Stimulated activated memory B cell treated with anti-CD40 and anti-IgM and Interleukin-4, amounts not matched to agents 10 μg/mL and 1 μg/mL and 100 μg/mL, for 72 hours (primary cell): Measurements from ENCODE around the gene UBASH3A.

ENCODE experiments used
- ATAC-seq: fragments of 150-1000 bp; cut with Tn5 transposase; 2 replicates; pipeline ENCODE4 v1.10.0; 2021
- H3K27ac Mint-ChIP-seq: one replicate; pipeline ENCODE4 v1.8.0; 2022; ENCODE audit warnings: mild to moderate bottlenecking, mixed read lengths
- H3K27me3 Mint-ChIP-seq: one replicate; pipeline ENCODE4 v1.8.0; 2022; ENCODE audit warnings: mixed read lengths
- H3K36me3 Mint-ChIP-seq: one replicate; pipeline ENCODE4 v1.8.0; 2022; ENCODE audit warnings: mixed read lengths
- H3K4me1 Mint-ChIP-seq: one replicate; pipeline ENCODE4 v1.8.0; 2022; ENCODE audit warnings: mixed read lengths
- H3K4me3 Mint-ChIP-seq: one replicate; pipeline ENCODE4 v1.8.0; 2022; ENCODE audit warnings: mild to moderate bottlenecking, moderate library complexity, mixed read lengths
- H3K9me3 Mint-ChIP-seq: one replicate; pipeline ENCODE4 v1.8.0; 2022; ENCODE audit warnings: mixed read lengths

UBASH3A gene

GRCh38 chr21:42491328-42491727 lies 87.6 kb downstream of the UBASH3A start:
- peaks cover 21% of the 10 kb centered on the region for H3K27me3 Mint-ChIP-seq
- H3K36me3 Mint-ChIP-seq: peaks cover 6% of the 10 kb centered on the region
- no peak overlapping the region for H3K27ac Mint-ChIP-seq
- H3K9me3 Mint-ChIP-seq: peaks cover 5% of the 10 kb centered on the region
- no peak overlapping the region for H3K4me3 Mint-ChIP-seq
- no peak for ATAC-seq
- peaks cover 14% of the 10 kb centered on the region for H3K4me1 Mint-ChIP-seq

DNA sequence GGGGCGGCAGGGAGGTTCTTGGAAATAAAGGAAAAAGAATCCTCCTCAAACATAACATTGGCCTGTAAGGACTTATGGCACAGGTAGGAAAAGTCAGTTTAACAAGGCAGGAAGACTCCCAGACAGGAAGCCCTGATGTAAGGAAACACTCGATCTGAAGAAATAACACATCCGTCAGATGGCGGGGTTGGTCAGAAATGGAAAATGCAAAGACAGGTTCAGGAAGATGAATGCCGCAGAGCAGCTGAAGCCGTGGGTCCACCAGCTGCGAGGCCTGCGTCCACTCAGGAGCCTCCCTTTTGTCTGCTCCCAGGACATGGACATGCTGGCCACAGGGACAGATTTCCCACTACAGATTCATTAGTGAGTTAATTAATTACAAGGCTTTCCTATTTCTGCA lies 88.5 kb downstream of the UBASH3A start:
- Mint-ChIP-seq H3K9me3 (peaks cover 5% of the 10 kb centered on the region), H3K36me3 (peaks cover 6% of the 10 kb centered on the region), H3K4me3 (no peak overlapping the region), H3K4me1 (peaks cover 21% of the 10 kb centered on the region), H3K27me3 (peaks cover 12% of the 10 kb centered on the region), H3K27ac (no peak overlapping the region)
- no peak for ATAC-seq

- Mint-ChIP-seq H3K9me3 (peaks cover 5% of the 10 kb centered on the region), H3K27ac (no peak overlapping the region), H3K27me3 (peaks cover under 1% of the 10 kb centered on the region), H3K4me3 (no peak overlapping the region), H3K4me1 (peaks cover 22% of the 10 kb centered on the region), H3K36me3 (peaks cover 6% of the 10 kb centered on the region)
- no peak for ATAC-seq
Observed at GRCh38 chr21:42493109-42494060, 89.7 kb downstream of the UBASH3A start.

- H3K4me3 Mint-ChIP-seq: peak overlapping the region; percentile 82
- H3K9me3 Mint-ChIP-seq: no peaks in the 10 kb centered on the region
- no peaks in the 10 kb centered on the region for H3K27me3 Mint-ChIP-seq
- H3K36me3 Mint-ChIP-seq: no peaks in the 10 kb centered on the region
- H3K27ac Mint-ChIP-seq: no peak overlapping the region
- peaks cover 22% of the 10 kb centered on the region for H3K4me1 Mint-ChIP-seq
- no peak for ATAC-seq
Observed at GRCh38 chr21:42495027-42495426, 91.3 kb downstream of the UBASH3A start.

GRCh38 chr21:42495765-42496119 lies 92.0 kb downstream of the UBASH3A start:
- Mint-ChIP-seq H3K4me1 (peaks cover 22% of the 10 kb centered on the region), H3K36me3 (no peaks in the 10 kb centered on the region), H3K27ac (peak overlapping the region; percentile 77), H3K4me3 (peak overlapping the region; percentile 82), H3K27me3 (no peaks in the 10 kb centered on the region), H3K9me3 (no peaks in the 10 kb centered on the region)
- no peak for ATAC-seq

DNA sequence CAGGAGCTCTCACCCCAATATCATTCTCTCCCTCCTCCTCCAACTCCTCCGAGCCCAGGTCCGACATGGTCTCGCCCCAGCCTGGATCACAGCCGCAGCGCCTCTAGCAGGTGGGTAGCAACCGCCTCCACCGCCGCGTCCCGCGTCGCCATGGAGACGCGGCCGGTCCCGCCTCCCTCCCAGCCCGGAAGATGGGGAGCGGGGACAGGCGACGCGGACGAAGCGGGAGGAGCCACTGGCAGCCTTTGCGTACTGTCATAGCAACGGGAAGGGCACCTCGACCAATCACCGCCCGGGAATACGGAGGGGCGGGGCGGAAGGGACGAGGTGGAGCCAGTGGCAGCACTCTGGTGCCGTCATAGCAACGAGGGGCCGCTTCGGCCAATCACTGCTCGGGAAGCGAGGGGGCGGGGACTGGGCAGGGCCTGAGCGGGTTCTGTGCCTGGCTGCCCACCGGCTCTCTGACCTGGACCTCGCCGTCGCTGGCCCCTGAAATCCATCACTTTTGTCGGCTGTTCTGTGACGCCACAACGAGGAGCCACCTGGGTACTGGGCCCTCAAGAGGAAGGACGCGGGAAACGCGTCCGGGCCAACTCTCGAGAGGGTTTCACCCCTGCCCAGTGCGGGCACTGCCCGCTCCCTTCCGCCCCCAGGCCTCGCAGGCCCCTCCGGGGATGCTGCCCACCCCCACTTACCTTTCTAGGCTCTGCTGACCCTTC lies 92.6 kb downstream of the UBASH3A start, which contains the start of gene RSPH1:
RSPH1 (minus strand) TSS at position 105 of the 719 bp plus-strand sequence; CDS start at position 67, 38 bp downstream.
- Mint-ChIP-seq H3K27me3 (no peaks in the 10 kb centered on the region), H3K9me3 (no peaks in the 10 kb centered on the region), H3K4me1 (peaks cover 22% of the 10 kb centered on the region)

GRCh38 chr21:42496839-42497202 lies 93.1 kb downstream of the UBASH3A start:
- Mint-ChIP-seq H3K4me3 (peak overlapping the region; percentile 82), H3K9me3 (no peaks in the 10 kb centered on the region), H3K27me3 (no peaks in the 10 kb centered on the region), H3K36me3 (no peaks in the 10 kb centered on the region), H3K4me1 (peaks cover 22% of the 10 kb centered on the region), H3K27ac (peak overlapping the region; percentile 77)
- ATAC-seq: no peak

More for the DNA sequence above, 92.6 kb downstream of the UBASH3A start, which contains the start of gene RSPH1:
- ATAC-seq: peak; percentile 100
- Mint-ChIP-seq H3K4me3 (peak within 1 kb of the TSS; percentile 82), H3K27ac (peak within 1 kb of the TSS; percentile 77), H3K36me3 (no peaks in the 10 kb centered on the region)
